HUES48 (cell line): ENCODE results near the gene ARHGAP42.

Experiments used
- H3K27ac ChIP-seq: one replicate; pipeline ENCODE4 v1.7.0; 2013; ENCODE audit warnings: low read depth, low read length, inconsistent platforms
- H3K27me3 ChIP-seq: 2 replicates; pipeline ENCODE4 v1.6.1; 2013; ENCODE audit warnings: mild to moderate bottlenecking, low read length; ENCODE audit not compliant: control insufficient read depth, insufficient read depth
- H3K36me3 ChIP-seq: 2 replicates; pipeline ENCODE4 v1.6.1; 2013; ENCODE audit warnings: low read length; ENCODE audit not compliant: control insufficient read depth, insufficient read depth
- H3K4me1 ChIP-seq: 2 replicates; pipeline ENCODE4 v1.6.1; 2013; ENCODE audit warnings: mild to moderate bottlenecking, low read length; ENCODE audit not compliant: control insufficient read depth, insufficient read depth
- H3K4me3 ChIP-seq: 2 replicates; pipeline ENCODE4 v1.5.1; 2013; ENCODE audit warnings: mild to moderate bottlenecking, low read depth, low read length
- H3K9ac ChIP-seq: 2 replicates; pipeline ENCODE4 v1.6.1; 2013; ENCODE audit warnings: mild to moderate bottlenecking, low read depth, low read length, moderate library complexity
- H3K9me3 ChIP-seq: 2 replicates; pipeline ENCODE4 v1.6.1; 2013; ENCODE audit warnings: low read length; ENCODE audit not compliant: control insufficient read depth, insufficient read depth

ARHGAP42 gene

DNA sequence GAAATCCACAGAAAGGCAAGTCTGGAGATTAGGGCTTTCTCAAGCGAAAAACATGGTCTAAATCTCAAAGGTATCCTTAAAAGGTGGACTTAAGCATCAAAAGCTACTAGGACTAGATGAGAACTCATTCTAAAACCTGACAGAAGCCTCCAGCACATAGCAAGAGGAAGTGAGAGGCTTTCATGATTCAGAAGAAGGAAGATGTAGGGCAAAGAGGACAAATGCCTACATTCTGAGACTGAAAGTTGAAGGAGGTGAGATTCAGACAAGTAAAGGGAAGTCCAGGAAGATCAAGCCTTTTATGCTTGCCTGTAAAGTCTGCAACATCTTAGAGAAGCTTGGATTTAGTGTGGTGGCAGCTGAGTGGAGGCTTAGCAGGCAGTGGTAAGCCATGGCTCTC is 343.6 kb downstream of the ARHGAP42 start:
- Histone ChIP-seq H3K27ac (no peak overlapping the region), H3K9ac (no peak overlapping the region), H3K4me3 (no peak overlapping the region)

DNA sequence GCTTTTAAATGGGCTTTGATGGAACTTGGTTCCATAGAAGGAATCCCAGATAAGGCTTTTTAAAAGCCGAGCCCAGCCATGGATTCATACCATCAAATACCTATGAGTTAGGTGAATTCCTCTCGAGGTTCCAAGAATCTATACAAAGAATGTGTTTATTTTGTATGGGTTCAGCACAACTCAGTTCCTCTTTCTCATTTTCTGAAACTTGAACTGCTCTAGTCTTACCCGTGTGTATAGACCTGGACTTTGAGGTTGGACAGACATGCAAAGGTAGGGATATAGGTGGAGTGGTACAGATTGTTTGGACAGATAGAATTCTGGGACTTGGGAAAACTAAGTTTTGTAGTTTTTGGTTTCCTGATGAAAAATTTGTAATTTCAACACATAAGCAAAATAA is 344.6 kb downstream of the ARHGAP42 start:
- no peaks in the 10 kb centered on the region for H3K36me3 ChIP-seq
- H3K27ac ChIP-seq: no peak overlapping the region
- H3K9ac ChIP-seq: no peak overlapping the region
- H3K27me3 ChIP-seq: no peaks in the 10 kb centered on the region
- no peak overlapping the region for H3K4me3 ChIP-seq
- H3K9me3 ChIP-seq: no peaks in the 10 kb centered on the region
- no peaks in the 10 kb centered on the region for H3K4me1 ChIP-seq

More for the DNA sequence above, 343.6 kb downstream of the ARHGAP42 start:
- Histone ChIP-seq H3K36me3 (no peaks in the 10 kb centered on the region), H3K4me1 (no peaks in the 10 kb centered on the region), H3K27me3 (no peaks in the 10 kb centered on the region), H3K9me3 (no peaks in the 10 kb centered on the region)

DNA sequence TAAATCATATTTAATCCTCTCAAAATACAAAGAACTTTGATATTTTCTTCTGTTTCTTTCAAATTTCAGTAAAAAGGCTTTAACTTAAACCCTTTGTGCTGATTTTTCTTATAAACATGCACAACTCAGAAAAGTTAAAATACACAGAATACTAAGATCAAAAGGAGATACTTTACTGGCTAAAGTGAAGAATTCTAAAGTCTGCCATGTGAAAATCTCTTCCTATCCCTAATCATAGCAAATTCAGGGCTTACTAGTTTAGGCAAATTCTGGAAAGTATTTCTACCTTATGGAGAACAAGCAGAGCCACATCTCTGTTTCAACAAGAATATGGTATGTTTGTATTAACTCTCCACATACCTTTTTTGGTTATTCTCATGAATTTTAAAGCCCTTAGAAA is 345.9 kb downstream of the ARHGAP42 start:
- no peaks in the 10 kb centered on the region for H3K4me1 ChIP-seq
- no peak overlapping the region for H3K4me3 ChIP-seq
- H3K36me3 ChIP-seq: no peaks in the 10 kb centered on the region
- H3K9me3 ChIP-seq: no peaks in the 10 kb centered on the region
- no peak overlapping the region for H3K9ac ChIP-seq
- H3K27me3 ChIP-seq: no peaks in the 10 kb centered on the region
- no peak overlapping the region for H3K27ac ChIP-seq

DNA sequence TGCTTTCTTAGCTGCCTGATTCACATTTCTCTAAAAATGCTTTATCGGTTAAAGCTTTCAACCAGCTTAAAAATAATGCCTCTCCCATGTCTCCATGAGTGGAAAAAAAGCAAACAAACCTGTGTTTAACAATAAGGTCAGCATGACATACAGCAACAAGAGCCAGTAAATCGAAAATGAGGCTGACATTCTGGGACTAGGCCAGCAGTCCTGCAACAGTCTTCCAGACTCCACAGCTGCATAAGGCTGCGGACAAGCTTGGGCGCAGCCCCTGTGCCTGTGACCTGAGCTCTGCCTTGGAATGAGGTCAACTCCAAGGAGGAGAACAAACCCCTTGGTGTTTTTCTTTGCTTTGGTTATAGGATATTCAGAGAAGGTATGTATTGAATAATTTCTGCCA is 347.0 kb downstream of the ARHGAP42 start:
- no peaks in the 10 kb centered on the region for H3K4me1 ChIP-seq
- H3K36me3 ChIP-seq: no peaks in the 10 kb centered on the region
- no peak overlapping the region for H3K27ac ChIP-seq
- H3K9ac ChIP-seq: no peak overlapping the region
- no peaks in the 10 kb centered on the region for H3K27me3 ChIP-seq
- H3K4me3 ChIP-seq: no peak overlapping the region
- no peaks in the 10 kb centered on the region for H3K9me3 ChIP-seq

DNA sequence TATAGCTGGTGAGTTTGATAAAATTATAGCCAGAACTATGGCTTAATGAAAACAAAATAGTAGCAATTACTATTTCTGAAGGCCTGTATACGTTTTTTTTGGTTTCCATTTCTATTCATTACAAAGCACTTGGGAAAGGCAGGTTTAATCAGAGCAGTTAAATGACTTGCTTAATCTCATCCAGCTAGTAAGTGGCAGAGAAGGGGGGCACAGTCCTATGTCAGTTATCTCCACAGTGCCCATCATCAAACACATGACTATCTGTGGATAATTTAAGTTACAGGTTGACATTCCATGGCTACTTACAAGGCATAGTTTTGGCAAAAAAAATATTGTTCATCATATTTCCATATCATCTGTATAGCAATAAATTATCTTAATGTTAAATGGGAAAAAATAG is 348.8 kb downstream of the ARHGAP42 start:
- Histone ChIP-seq H3K27me3 (no peaks in the 10 kb centered on the region), H3K9me3 (no peaks in the 10 kb centered on the region), H3K9ac (no peak overlapping the region), H3K36me3 (no peaks in the 10 kb centered on the region), H3K27ac (no peak overlapping the region), H3K4me1 (no peaks in the 10 kb centered on the region), H3K4me3 (no peak overlapping the region)
